Activated CD8-positive, alpha-beta memory T cell treated with anti-CD3 and anti-CD28 coated beads, Interleukin-2, amount 50 U/mL, for 24 hours (primary cell): ENCODE measurements around the gene ERCC6L2.

Experiments used
- DNase-seq: peaks from one replicate; pipeline ENCODE4 v3.0.0-alpha.2; 2020; ENCODE audit errors: extremely low read depth

The ERCC6L2 gene

GRCh38 chr9:95870352-95870751, 5.1 kb upstream of the ERCC6L2 start:
- no peak for DNase-seq

GRCh38 chr9:95870906-95871305, 4.6 kb upstream of the ERCC6L2 start:
- no peak for DNase-seq

- DNase-seq: no peak
Observed at GRCh38 chr9:95874303-95874988, 1.0 kb upstream of the ERCC6L2 start.

DNA sequence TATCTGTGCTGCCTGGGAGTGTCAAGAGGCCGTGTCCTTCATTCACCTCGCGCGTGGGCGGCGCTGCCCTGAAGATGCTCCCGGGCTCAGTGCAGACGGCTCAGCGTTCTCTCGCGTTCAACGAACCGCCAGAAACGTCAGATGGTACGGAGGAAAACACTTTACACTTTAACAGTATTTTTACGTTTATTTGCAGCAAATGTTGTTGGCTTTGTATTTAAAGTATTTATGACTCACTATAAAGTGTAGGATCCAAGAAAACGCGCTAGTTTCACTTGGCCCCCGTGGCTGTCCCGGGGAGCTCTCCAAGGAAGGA, 544 bp upstream of the ERCC6L2 start:
- DNase-seq: no peak

- no peak for DNase-seq
Observed at GRCh38 chr9:95876138-95876444, 600 bp downstream of the ERCC6L2 start.

GRCh38 chr9:95876595-95876994, 1.1 kb downstream of the ERCC6L2 start:
- no peak for DNase-seq

DNA sequence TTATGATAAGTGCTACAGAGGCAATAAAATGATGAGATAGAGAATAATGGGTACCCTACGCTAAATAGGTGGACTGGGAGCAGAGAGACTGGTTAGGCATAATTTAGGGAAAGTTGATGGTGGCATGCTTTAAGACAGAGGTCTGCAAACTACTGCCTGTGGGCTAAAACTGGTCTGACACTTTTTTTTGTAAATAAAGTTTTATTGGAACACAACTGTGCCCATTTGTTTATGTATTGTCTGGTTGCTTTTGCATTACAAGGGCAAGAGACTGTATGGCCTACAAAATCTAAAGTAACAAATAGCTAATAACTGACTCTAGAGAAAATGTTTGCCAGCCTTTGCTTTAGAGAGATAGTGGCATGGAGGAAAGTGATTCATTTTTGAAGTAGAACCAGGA, 2.5 kb downstream of the ERCC6L2 start:
- DNase-seq: no peak

- no peak for DNase-seq
Observed at GRCh38 chr9:95879591-95879990, 4.1 kb downstream of the ERCC6L2 start.

- DNase-seq: no peak
Observed at GRCh38 chr9:95880021-95880690, 4.7 kb downstream of the ERCC6L2 start.

GRCh38 chr9:95887926-95888497, 12.5 kb downstream of the ERCC6L2 start:
- no peak for DNase-seq

GRCh38 chr9:95890594-95890993, 15.1 kb downstream of the ERCC6L2 start:
- DNase-seq: no peak

DNA sequence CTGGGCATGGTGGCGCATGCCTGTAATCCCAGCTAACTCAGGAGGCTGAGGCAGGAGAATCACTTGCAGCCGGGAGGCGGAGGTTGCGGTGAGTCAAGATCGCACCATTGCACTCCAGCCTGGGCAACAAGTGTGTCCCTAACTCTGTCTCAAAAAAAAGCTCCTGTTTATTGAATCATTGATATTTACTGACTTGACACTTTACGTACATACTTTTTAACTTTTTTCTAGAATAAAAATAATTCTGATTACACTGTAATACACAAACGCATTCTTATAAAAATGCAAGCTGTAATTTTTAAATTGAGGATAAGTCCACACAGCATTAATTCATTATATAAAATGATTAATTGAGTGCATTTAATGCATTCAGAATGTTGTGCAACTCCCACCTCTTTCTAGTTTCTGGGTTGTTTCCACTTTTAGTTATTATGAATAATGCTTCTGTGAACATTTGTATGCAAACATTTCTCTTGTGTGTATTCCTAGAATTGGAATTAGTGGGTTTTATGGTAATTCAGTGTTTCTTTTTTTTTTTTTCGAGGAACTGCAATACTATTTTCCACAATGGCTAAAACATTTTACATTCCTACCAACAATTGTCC, 15.7 kb downstream of the ERCC6L2 start:
- DNase-seq: no peak

DNA sequence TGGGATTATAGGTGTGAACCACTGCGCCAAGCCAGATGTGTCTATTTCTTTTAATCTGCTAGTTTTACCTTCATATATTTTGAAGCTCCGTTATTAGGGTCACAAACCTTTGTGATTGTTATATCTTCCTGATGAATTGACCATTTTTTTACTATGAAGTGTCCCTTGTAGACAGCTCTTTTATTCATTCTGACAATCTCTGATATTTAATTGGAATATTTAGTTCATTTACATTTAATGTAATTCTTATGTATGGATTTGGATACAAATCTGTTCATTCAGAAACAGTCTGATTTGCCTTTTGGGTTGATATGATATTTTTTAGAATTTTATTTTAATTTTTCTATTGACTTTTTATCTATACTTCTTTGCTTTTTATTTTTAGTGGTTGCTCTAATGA, 17.2 kb downstream of the ERCC6L2 start:
- DNase-seq: no peak

GRCh38 chr9:95896580-95896979, 21.1 kb downstream of the ERCC6L2 start:
- no peak for DNase-seq

DNA sequence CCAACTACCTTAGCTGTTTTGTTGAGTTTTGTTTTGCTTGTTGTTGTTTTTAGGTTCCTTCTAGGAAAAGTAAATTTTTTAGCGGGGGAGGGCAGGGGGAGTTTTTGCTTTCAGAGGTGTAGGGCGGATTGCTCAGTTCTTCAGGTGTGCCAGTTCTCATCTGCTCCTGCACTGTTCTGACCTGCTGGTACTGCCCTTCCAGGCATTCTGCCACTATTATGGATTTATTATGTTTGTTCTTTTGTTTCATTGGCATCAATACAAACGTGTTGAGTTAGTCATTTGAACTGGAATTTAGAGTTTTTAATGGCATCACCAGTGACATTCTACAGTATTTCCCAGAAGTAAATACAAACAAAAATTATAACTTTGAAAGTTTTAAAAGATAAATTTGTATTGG, 26.0 kb downstream of the ERCC6L2 start:
- DNase-seq: no peak

DNA sequence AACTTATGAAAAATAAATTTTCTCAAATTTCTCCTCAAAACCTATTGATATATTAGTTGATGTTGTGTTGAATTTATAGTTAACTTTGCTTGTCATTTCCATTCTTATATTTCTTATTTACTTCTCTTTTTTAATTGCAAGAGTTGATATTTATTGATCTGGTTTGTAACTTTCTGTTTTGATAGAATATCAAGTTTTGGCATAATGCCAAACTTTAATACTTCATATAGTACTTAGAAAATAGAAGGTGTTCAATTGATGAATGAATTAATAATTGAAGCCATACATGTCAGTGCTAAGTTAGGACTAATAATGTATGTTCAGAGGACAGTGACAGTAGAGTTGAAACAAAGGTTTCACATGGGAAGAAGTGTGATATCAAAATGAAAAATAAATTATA, 27.9 kb downstream of the ERCC6L2 start:
- DNase-seq: no peak

- DNase-seq: no peak
Observed at GRCh38 chr9:95907794-95908193, 32.3 kb downstream of the ERCC6L2 start.

GRCh38 chr9:95910023-95910707, 34.7 kb downstream of the ERCC6L2 start:
- no peak for DNase-seq

DNA sequence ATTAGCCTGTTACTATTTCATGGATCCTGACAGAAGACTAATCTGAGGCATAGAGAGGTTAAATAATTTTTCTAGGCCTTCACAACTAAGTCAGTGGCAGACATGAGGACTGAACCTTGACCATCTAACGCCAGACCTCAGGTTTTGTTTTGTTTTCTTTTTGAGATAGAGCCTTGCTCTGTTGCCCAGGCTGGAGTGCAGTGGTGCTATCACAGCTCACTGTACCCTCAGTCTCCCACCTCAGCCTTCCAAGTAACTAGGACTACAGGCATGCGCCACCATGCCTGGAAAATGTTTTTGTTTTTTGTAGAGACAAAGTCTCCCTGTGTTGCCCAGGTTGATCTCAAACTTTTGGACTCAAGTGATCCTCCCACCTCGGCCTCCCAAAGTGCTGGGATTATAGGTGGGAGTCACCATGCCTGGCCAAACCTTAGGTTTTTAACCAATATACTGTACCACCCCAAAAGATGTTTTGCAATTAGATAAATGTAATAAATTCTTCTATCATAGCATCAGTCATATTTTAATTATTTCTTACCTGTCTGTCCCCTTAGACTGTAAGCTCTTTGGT, 35.4 kb downstream of the ERCC6L2 start:
- DNase-seq: no peak

DNA sequence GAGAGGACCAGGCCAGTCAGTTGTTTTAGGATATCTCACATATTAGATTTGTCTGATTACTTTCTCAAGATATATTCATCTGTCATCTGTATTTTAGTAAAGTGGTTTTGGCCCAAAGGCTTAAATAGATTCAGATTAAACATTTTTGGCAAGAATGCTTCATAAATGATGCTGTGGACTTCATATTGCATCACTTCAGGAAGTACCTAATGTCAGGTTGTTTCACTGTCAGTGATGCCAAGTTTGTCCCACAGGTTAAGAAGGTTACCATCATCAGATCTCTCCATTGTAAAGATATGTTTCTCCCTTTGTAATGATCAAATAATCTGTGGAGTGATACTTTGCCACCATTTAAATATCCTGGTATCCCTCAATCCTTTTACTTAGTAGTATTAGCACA, 37.3 kb downstream of the ERCC6L2 start:
- DNase-seq: no peak

DNA sequence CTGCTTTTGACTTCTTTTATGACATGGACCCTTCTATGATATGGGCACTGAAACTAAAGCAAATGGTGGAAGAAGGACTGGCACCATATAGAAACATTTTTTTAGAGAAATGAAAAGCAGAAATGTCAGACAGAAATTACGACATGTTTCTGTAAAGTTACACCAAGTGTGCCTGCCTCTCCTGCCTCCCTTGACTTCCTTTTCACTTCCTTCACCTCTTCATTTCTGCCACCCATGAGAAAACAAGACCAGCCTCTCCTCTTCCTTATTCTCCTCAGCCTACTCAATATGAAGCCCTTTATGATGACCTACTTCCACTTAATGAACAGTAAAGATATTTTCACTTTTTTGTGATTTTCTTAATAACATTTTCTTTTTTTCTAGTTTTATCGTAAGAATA, 44.5 kb downstream of the ERCC6L2 start:
- no peak for DNase-seq

DNA sequence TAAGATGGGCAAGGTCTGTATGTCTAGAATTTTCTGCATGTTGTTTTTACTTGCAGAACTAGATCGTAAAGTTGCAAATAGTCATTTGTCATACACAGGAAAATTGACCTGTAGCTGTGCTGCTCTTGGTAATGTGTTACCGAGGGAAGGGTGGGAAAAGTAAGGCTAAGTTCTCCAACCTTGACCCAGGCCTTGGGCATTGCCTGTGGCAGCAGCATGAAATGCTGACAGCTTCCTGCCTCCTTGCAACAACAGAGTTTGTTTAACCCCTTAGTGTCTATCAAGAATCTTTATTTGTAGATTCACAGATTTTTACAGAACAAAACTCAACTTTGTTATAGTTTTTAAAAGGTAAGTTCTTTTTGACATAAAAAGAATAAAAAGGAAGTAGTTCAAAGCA, 48.3 kb downstream of the ERCC6L2 start:
- DNase-seq: no peak
